Mesenchymal stem cell (in vitro differentiated cells and primary cell): ENCODE data around the gene ABCC4. TPM values are rescaled to one million over a fixed set of nuclear protein-coding genes. Genes with fewer than 3 reads are reported as not detected.

Experiments used
- DNase-seq: peaks from one replicate; pipeline ENCODE4 v3.0.0-alpha.2; 2013
- H2AFZ ChIP-seq: one replicate; pipeline ENCODE4 v1.6.1; 2013; ENCODE audit warnings: low read depth, mild to moderate bottlenecking, control low read depth, inconsistent platforms, low read length, moderate library complexity
- H2AK5ac ChIP-seq: 2 replicates; pipeline ENCODE4 v1.6.1; 2013; ENCODE audit warnings: low read length, moderate library complexity, mild to moderate bottlenecking, inconsistent platforms; ENCODE audit not compliant: severe bottlenecking
- H2BK120ac ChIP-seq: one replicate; pipeline ENCODE4 v1.6.1; 2013; ENCODE audit warnings: low read depth, mild to moderate bottlenecking, inconsistent platforms, low read length, moderate library complexity
- H2BK12ac ChIP-seq, 2 experiments: one replicate each; pipeline ENCODE4 v1.6.1; 2013; ENCODE audit warnings: inconsistent platforms in 2 of 2, low read length in 2 of 2, mild to moderate bottlenecking in 2 of 2, moderate library complexity in 2 of 2, control low read depth in 1 of 2
- H2BK15ac ChIP-seq: one replicate; pipeline ENCODE4 v1.6.1; 2013; ENCODE audit warnings: mild to moderate bottlenecking, low read depth, inconsistent platforms; ENCODE audit not compliant: poor library complexity, severe bottlenecking
- H2BK5ac ChIP-seq: 2 replicates; pipeline ENCODE4 v1.6.1; 2013; ENCODE audit warnings: low read depth, mild to moderate bottlenecking, low read length, control low read depth, inconsistent platforms; ENCODE audit not compliant: poor library complexity, severe bottlenecking
- H3K14ac ChIP-seq, 2 experiments: one replicate each; pipeline ENCODE4 v1.6.1; 2013; ENCODE audit warnings: inconsistent platforms in 2 of 2, low read length in 2 of 2, control low read depth in 1 of 2, mild to moderate bottlenecking in 1 of 2, moderate library complexity in 1 of 2
- H3K18ac ChIP-seq, 2 experiments: one replicate each; pipeline ENCODE4 v1.6.1; 2013; ENCODE audit warnings: inconsistent platforms in 2 of 2, low read length in 2 of 2, control low read depth in 1 of 2, low read depth in 1 of 2, mild to moderate bottlenecking in 1 of 2
- H3K23ac ChIP-seq, 2 experiments: one replicate each; pipeline ENCODE4 v1.6.1; 2013; ENCODE audit warnings: inconsistent platforms in 2 of 2, low read length in 2 of 2, mild to moderate bottlenecking in 2 of 2, moderate library complexity in 2 of 2, control low read depth in 1 of 2
- H3K27ac ChIP-seq: 2 replicates; pipeline ENCODE4 v1.5.1; 2013; ENCODE audit warnings: mild to moderate bottlenecking, moderate library complexity, low read length, control low read depth, inconsistent platforms; ENCODE audit not compliant: poor library complexity, severe bottlenecking
- H3K27me3 ChIP-seq, 2 experiments: 2 replicates each; pipeline versions ENCODE4 v1.6.1 to v1.7.0; 2013; ENCODE audit warnings: low read length in 2 of 2, mild to moderate bottlenecking in 2 of 2, moderate library complexity in 2 of 2, control low read depth in 1 of 2, inconsistent platforms in 1 of 2; ENCODE audit not compliant: control insufficient read depth in 1 of 2, insufficient read depth in 1 of 2
- H3K36me3 ChIP-seq, 2 experiments: 2 replicates each; pipeline versions ENCODE4 v1.6.1 to v1.7.0; 2013; ENCODE audit warnings: low read length in 2 of 2, control low read depth in 1 of 2, inconsistent platforms in 1 of 2, low read depth in 1 of 2, mild to moderate bottlenecking in 1 of 2; ENCODE audit not compliant: insufficient read depth in 2 of 2, control insufficient read depth in 1 of 2
- H3K4ac ChIP-seq, 2 experiments: one replicate each; pipeline ENCODE4 v1.6.1; 2013; ENCODE audit warnings: inconsistent platforms in 2 of 2, low read length in 2 of 2, mild to moderate bottlenecking in 2 of 2, moderate library complexity in 2 of 2, control low read depth in 1 of 2, low read depth in 1 of 2
- H3K4me1 ChIP-seq: 2 replicates; pipeline ENCODE4 v1.6.1; 2013; ENCODE audit warnings: low read depth, low read length, control low read depth; ENCODE audit not compliant: control insufficient read depth, insufficient read depth
- H3K4me2 ChIP-seq: 2 replicates; pipeline ENCODE4 v1.6.1; 2013; ENCODE audit warnings: low read length, mild to moderate bottlenecking, inconsistent platforms; ENCODE audit not compliant: poor library complexity, severe bottlenecking
- H3K4me3 ChIP-seq, 2 experiments: 2 replicates each; pipeline versions ENCODE4 v1.5.1 to v1.7.0; 2013; ENCODE audit warnings: low read length in 2 of 2, mild to moderate bottlenecking in 2 of 2, control low read depth in 1 of 2, low read depth in 1 of 2; ENCODE audit not compliant: insufficient read depth in 1 of 2
- H3K79me1 ChIP-seq: replicated peaks from 2 replicates; pipeline ENCODE4 v1.6.1; 2013; ENCODE audit warnings: mild to moderate bottlenecking, control low read depth, low read length, inconsistent platforms; ENCODE audit not compliant: poor library complexity, severe bottlenecking
- H3K9ac ChIP-seq: 2 replicates; pipeline ENCODE4 v1.7.0; 2013; ENCODE audit warnings: mild to moderate bottlenecking, low read length, moderate library complexity
- H3K9me3 ChIP-seq: 2 replicates; pipeline ENCODE4 v1.7.0; 2013; ENCODE audit warnings: mild to moderate bottlenecking, low read length; ENCODE audit not compliant: control insufficient read depth
- H4K8ac ChIP-seq: one replicate; pipeline ENCODE4 v1.6.1; 2013; ENCODE audit warnings: inconsistent platforms, mild to moderate bottlenecking, low read length, moderate library complexity
- H4K91ac ChIP-seq: one replicate; pipeline ENCODE4 v1.6.1; 2013; ENCODE audit warnings: mild to moderate bottlenecking, low read length, inconsistent platforms
- WGBS: methylation state at CpG from one replicate; pipeline ENCODE4 v1.1.7; 2013; ENCODE audit warnings: mixed read lengths; 5-methylcytosine and 5-hydroxymethylcytosine counted together
- small RNA-seq: library from polyadenylated mRNA; stranded (forward); fragments of <200 nt; extraction: miRNeasy Mini kit (QIAGEN cat#:217004); gene quantifications from one replicate; pipeline ENCODE3, GENCODE V24; 2013; ENCODE audit warnings: low read depth

Gene ABCC4

DNA sequence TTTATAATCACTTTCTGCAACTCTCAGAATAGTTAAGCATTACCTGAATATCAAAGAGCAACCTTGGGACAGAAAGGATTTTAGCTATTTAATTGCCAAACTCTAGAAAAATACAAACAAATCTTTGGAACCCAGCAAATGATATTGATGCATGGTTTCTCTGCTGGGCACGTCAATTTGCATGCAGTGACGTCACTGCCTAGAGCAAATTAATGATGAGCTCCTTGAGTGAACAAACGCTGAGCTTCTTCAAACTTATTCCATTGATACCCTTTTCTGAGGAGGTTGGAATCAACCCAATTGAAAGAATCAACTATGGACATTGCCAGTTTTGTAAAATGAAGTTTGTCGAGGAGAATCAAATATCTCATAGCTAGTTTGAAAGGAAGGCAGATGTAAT is 329.0 kb downstream of the ABCC4 start:
- Histone ChIP-seq H4K8ac (no peak overlapping the region), H3K27me3 (peaks cover 46 to 57% of the 10 kb centered on the region in 2 experiments), H3K36me3 (no peaks in the 10 kb centered on the region), H3K9me3 (peaks cover 6% of the 10 kb centered on the region), H2AFZ (no peak overlapping the region), H2BK120ac (no peak overlapping the region), H3K4me3 (no peak overlapping the region), H3K9ac (no peak overlapping the region), H4K91ac (no peak overlapping the region), H3K23ac (no peak overlapping the region), H2AK5ac (no peak overlapping the region), H3K27ac (no peak overlapping the region), H2BK5ac (no peak overlapping the region), H3K18ac (no peak overlapping the region), H3K4ac (no peak overlapping the region), H3K14ac (no peak overlapping the region), H3K79me1 (no peaks in the 10 kb centered on the region), H3K4me2 (no peak overlapping the region), H3K4me1 (peaks cover 13% of the 10 kb centered on the region), H2BK15ac (no peak overlapping the region), H2BK12ac (no peak overlapping the region)
- 76% methylated on average over 4 of the region's 4 CpGs for WGBS
- DNase-seq: no peak

Small RNA genes lying within 50 kb of the gene (small RNA-seq; reads per million reads assigned to genes)
- gene RNU6-62P (not detected), gene RNY3P8 (not detected), gene RNY4P27 (17.0 reads per million, percentile 85 among the genes with 10 or more reads in this experiment)
